NCI-H526 treated with DMSO at 0.1 percent for 48 hours (cell line): ENCODE data around the gene CADPS.
A peak's percentile ranks its signal among the peaks of the same experiment; 100 is the strongest.

Experiments used
- DNase-seq: peaks from one replicate; lab custom pipeline; 2025; lab: John Stamatoyannopoulos, UW

CADPS gene

GRCh38 chr3:62557983-62558382, 317.2 kb downstream of the CADPS start:
- no peak for DNase-seq

DNA sequence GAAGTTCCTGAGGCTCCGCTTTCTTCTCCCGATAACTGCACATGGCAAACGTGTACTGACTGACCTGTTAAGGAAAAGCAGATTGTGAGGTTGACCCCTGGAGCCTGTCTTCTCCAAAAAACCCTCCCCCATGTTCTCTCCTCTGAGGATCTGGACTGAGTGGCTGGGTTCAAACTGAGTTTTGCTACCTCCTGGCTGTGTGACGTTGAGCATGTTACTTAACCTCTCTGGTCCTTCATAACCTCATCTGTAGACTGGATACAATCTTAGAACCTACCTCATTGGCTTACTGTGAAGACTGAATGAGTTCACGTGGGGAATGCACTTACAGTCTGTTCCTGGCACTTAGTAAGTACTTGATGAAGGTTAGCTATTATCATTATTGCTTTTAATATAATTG, 317.8 kb downstream of the CADPS start:
- no peak for DNase-seq

DNA sequence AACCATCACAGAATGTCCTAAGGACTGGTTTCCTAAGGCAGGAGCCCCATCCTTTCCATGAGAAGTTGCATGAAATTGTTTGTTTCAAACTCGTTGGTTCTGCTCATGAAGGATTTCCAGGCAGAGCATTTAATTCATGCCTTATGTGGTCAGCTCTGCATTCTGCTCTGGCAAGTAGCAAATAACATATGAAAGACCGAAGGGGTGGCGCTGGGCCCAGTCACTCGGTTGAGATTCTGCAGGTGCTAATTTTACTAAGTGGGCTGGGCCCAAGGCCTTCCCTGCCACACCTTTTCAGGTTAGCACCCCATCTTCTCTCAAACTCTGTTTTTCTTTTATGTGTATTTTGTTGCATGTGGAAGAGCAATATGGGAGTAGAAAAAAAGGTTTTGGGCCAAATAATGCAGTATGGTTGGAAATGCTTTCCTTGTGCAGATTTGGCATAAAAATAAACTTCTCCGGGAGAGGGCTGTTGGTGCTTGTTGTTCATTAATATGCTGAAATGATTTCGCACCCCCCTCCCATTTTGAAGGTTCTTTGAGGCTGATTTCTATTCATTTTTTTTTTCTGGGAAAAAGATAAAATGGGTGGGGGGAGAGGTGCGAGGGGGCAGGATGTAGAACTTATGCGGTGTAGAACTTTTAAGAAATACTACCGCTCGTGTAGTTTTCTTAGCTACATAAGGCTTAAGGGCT, 318.9 kb downstream of the CADPS start:
- peak; percentile 8 for DNase-seq

DNA sequence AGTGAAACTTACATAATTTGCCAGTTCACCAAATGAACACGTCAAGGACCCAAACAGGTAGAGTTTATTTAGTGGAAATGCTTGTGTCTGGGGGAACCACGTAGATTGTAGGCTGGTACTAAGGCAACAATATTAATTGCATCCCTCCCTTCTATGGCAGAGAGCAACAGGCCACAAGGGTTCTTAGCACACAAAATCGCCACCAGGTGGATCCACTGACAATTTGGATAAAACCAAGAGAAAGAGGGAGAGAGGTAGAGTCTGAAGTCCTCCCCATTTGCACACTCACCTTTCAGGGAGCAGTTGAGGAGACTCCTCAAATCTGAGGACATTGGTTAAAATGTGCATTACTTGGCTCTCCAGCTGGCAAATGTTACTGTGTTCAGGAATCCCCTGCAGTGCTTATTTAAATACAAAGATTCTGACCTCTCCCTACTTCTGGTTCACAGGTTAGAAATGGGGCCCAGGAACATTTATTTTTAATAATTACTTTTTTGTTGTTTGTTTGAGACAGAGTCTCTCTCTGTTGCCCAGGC, 320.9 kb downstream of the CADPS start:
- no peak for DNase-seq

GRCh38 chr3:62553811-62554210, 321.4 kb downstream of the CADPS start:
- DNase-seq, result no peak

GRCh38 chr3:62551556-62551955, 323.7 kb downstream of the CADPS start:
- DNase-seq, result no peak

DNA sequence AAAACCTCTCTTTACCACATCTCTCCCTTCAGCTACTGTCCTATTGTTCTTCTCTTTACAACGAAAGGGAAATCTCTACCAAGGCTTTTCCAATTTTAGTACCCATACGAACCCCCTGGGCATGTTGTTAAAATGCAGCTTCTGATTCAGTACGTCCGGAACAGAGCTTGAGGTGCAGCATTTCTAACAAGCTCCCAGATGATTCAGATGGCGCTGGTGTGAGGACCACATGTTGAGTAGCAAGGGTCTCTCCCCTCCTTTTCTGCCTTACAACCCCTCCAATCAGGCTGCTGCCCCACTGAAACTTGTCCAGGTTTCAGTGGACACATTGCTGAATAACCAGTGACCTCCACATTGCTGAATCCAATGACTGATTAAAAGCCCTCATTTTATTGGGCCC, 324.8 kb downstream of the CADPS start:
- no peak for DNase-seq

- DNase-seq, result no peak
Observed at GRCh38 chr3:62548528-62549205, 326.5 kb downstream of the CADPS start.

- no peak for DNase-seq
Observed at GRCh38 chr3:62546266-62546665, 328.9 kb downstream of the CADPS start.

GRCh38 chr3:62542185-62542584, 333.0 kb downstream of the CADPS start:
- no peak for DNase-seq

DNA sequence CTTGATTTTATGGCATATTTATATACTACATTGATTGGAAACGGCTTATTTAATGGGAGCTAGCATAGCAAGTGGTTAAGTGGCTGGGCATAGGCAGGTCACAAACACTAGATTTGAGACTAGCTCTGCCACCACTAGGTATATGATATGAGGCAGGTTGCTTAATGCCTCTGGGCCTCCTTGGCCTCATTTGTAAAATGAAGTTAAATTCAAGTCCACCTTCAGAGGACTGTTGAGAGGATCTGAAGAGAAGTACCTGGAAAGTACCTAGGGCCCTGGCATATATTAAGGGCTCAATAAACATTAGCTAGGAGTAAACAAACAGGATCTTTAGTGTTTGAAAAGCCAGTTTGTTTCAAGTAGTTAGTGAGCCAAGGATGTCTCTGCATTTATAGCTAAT, 335.5 kb downstream of the CADPS start:
- DNase-seq, result no peak

GRCh38 chr3:62538691-62539356, 336.4 kb downstream of the CADPS start:
- DNase-seq, result no peak

GRCh38 chr3:62534326-62534725, 340.9 kb downstream of the CADPS start:
- DNase-seq, result no peak

GRCh38 chr3:62532796-62533195, 342.4 kb downstream of the CADPS start:
- no peak for DNase-seq

GRCh38 chr3:62531981-62532380, 343.2 kb downstream of the CADPS start:
- no peak for DNase-seq

DNA sequence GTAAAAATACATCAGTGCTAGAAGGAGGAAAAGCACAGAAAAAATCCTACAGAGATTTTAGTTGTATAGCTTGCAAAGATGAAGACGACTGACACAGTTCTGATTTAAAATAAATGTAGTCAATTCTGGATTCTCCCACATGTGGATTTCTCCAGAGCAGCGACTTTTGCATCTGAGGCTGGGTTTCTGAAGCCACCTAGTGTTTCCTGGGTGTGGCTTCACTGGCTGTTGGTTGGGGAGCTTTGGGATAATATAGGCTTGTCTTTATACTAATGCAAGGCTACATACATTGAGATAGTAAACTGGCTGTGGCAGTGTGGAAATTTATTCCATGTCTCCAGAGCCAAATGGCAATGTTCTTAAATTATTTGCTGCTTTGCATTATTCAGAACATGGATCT, 343.7 kb downstream of the CADPS start:
- no peak for DNase-seq

GRCh38 chr3:62529230-62529629, 346.0 kb downstream of the CADPS start:
- no peak for DNase-seq

- no peak for DNase-seq
Observed at GRCh38 chr3:62527474-62527873, 347.7 kb downstream of the CADPS start.

DNA sequence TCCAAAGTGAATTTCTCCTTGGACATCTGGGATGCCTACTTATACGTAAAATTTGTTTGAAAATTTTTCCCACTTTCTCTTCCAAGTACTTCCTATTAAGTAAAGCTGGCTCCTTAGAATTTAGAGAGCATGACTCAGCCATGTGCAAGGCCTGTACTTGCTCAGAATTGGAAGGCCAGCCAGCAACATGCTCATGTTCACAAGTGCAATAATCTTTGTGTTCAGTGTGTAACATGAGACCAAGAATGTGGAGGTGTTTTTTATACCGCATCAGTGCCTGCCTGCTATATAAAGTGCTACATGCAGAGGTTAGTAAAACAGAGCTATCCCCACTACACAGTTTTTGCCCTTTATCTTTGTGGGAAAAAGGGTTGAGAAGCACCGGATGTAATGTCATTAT, 349.9 kb downstream of the CADPS start:
- no peak for DNase-seq

DNA sequence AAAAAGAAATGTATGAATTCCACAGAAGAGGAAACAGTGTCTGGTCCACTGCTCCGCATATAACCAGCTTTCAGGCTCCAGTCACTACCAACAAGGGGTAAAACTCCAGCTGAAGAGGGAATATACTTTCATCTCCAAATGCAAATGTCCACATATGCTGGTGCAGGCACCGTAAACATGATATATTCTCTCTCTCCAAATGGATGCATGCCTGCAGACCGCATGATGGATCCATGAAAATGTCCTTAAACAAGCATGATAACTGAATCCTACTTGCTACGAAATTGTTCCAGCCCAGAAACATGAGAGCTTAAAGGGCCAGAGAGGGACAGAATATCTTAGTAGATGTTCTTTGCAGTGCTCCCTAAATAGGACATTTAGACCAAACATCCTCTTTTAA, 351.5 kb downstream of the CADPS start:
- peak; percentile 55 for DNase-seq

DNA sequence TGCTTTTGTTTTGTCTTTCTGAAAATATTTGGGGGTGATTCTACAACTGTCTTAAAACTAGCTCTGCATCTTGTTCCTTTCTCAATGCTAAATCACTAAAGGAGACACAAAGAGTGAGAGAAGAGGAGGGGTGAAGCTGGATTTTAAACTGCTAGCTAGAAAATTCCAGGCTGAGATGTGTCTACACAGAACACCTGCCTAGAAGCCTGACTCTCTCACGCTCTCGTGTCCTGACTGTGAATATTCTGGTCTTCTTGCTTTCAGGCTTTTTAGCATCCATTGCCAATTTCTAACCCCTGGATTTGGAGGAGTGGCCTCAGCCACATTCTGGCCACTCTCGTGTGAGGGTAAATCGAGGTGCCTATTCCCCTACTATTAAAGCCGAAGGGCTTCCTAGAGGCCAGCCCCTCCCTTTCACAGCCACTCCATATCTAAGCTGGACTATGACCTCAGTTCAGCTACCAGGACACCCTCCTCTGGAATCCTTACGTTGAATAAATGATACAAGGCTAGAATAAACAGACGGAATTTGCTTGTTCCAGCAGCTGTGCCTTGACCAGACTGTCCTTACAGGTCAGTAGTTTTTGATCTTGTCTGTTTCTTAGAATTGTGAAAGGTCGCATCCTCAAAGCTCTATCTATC, 353.6 kb downstream of the CADPS start:
- DNase-seq, result no peak

- DNase-seq, result no peak
Observed at GRCh38 chr3:62503516-62503915, 371.7 kb downstream of the CADPS start.
